Left ventricle myocardium inferior (tissue), 1 donor: ENCODE measurements around the gene CCDC158. TPM values are rescaled to one million over a fixed set of nuclear protein-coding genes. Genes with fewer than 3 reads are reported as not detected.

ENCODE experiments used
- DNase-seq: peaks from one replicate; pipeline ENCODE4 v3.0.0-alpha.2; 2020
- H3K27ac ChIP-seq: fragments of 200-600 bp; replicated peaks from 2 replicates; pipeline ENCODE4 v1.8.0; 2021
- H3K27me3 ChIP-seq: fragments of 200-600 bp; 2 replicates; pipeline ENCODE4 v1.8.0; 2021; ENCODE audit warnings: low read depth
- H3K36me3 ChIP-seq: fragments of 200-600 bp; 2 replicates; pipeline ENCODE4 v1.8.0; 2021
- H3K4me1 ChIP-seq: fragments of 200-600 bp; 2 replicates; pipeline ENCODE4 v1.8.0; 2021
- H3K4me3 ChIP-seq: fragments of 200-600 bp; 2 replicates; pipeline ENCODE4 v1.8.0; 2021; ENCODE audit warnings: mild to moderate bottlenecking, moderate library complexity
- H3K9me3 ChIP-seq: fragments of 200-600 bp; replicated peaks from 2 replicates; pipeline ENCODE4 v1.8.0; 2021
- intact Hi-C: fragments of 100-400 bp; cut with micrococcal nuclease; formaldehyde crosslinking; loops from one replicate; pipeline ENCODE4 v1.11.0; 2022
- total RNA-seq: library from RNA; stranded (reverse); fragmentation: NEBNext Ultra II Directional; extraction: Animal tissue kit (Norgen Biotek cat#: 25700); gene quantifications from one replicate; pipeline ENCODE4 v1.2.1, GENCODE V29; 2021
- TF ChIP-seq, protein P1 (sequence below): fragments of 200-600 bp; IDR thresholded peaks from 2 replicates; pipeline ENCODE4 v1.8.0; 2021; ENCODE audit warnings: antibody characterized with exemption, mild to moderate bottlenecking, borderline replicate concordance
- donor health status: DM: no; HTN: yes; CAD: no; lungs with severe emphysema.

CCDC158 gene
- total RNA-seq, 1 donor from 2014 or later, result 0.11 TPM

DNA sequence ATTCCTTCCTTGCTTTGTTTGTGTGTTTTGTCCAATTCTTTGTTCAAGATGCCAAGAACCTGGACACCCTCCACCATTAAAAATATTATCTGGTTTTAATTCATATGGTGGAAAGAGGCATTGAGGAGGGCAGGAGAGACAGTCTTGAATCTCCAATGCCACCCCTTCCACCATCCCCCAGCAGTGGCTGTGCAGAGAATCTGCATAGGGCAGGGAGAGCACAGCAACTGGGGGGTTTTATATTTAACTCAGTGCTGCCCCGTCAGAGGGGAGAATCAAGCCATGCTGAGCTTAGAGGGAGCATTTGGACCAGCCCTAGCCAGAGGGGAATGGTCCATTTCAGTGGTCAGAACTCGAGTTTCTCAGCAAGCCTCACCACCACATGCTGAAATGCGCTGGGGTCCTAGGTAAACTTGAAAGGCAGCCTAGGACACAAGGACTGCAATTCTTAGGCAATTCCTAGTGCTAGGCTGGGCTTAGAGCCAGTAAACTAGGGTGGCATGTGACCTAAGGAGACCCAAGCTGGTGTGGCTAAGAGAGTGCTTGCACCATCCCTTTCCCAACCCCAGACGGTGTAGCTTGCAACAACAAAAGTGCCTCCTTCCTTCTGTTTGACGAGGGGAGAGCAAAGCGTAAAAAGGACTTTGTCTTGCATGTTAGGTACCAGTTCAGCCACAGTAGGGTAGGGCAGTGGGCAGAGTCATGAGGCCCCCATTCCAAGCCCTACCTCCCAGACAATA, 34.2 kb downstream of the CCDC158 start:
- no peaks in the 10 kb centered on the region for H3K36me3 ChIP-seq

GRCh38 chr4:76385974-76386373, 35.0 kb downstream of the CCDC158 start:
- intact Hi-C loops, result no loop called here
- TF ChIP-seq, protein P1, sequence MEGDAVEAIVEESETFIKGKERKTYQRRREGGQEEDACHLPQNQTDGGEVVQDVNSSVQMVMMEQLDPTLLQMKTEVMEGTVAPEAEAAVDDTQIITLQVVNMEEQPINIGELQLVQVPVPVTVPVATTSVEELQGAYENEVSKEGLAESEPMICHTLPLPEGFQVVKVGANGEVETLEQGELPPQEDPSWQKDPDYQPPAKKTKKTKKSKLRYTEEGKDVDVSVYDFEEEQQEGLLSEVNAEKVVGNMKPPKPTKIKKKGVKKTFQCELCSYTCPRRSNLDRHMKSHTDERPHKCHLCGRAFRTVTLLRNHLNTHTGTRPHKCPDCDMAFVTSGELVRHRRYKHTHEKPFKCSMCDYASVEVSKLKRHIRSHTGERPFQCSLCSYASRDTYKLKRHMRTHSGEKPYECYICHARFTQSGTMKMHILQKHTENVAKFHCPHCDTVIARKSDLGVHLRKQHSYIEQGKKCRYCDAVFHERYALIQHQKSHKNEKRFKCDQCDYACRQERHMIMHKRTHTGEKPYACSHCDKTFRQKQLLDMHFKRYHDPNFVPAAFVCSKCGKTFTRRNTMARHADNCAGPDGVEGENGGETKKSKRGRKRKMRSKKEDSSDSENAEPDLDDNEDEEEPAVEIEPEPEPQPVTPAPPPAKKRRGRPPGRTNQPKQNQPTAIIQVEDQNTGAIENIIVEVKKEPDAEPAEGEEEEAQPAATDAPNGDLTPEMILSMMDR, result no peak

More for the DNA sequence above, 34.2 kb downstream of the CCDC158 start:
- DNase-seq, result no peak
- intact Hi-C loops, result no loop called here
- H3K4me1 ChIP-seq, result no peaks in the 10 kb centered on the region
- TF ChIP-seq, protein P1, result no peak
- H3K27me3 ChIP-seq, result no peaks in the 10 kb centered on the region
- H3K4me3 ChIP-seq, result no peak overlapping the region
- no peak overlapping the region for H3K27ac ChIP-seq
- peaks cover 33% of the 10 kb centered on the region for H3K9me3 ChIP-seq

GRCh38 chr4:76384052-76384451, 36.9 kb downstream of the CCDC158 start:
- no peak overlapping the region for H3K27ac ChIP-seq
- H3K36me3 ChIP-seq, result no peaks in the 10 kb centered on the region
- H3K4me1 ChIP-seq, result no peaks in the 10 kb centered on the region
- intact Hi-C loops, result no loop called here
- no peak for DNase-seq
- H3K27me3 ChIP-seq, result no peaks in the 10 kb centered on the region
- H3K4me3 ChIP-seq, result no peak overlapping the region
- H3K9me3 ChIP-seq, result peaks cover 19% of the 10 kb centered on the region
- TF ChIP-seq, protein P1, result no peak

More at GRCh38 chr4:76385974-76386373, 35.0 kb downstream of the CCDC158 start:
- Histone ChIP-seq H3K4me1 (no peaks in the 10 kb centered on the region), H3K9me3 (peaks cover 28% of the 10 kb centered on the region), H3K27me3 (no peaks in the 10 kb centered on the region), H3K27ac (no peak overlapping the region), H3K4me3 (no peak overlapping the region), H3K36me3 (no peaks in the 10 kb centered on the region)
- DNase-seq, result no peak

GRCh38 chr4:76383001-76383400, 37.9 kb downstream of the CCDC158 start:
- Histone ChIP-seq H3K36me3 (no peaks in the 10 kb centered on the region), H3K27me3 (no peaks in the 10 kb centered on the region), H3K4me1 (no peaks in the 10 kb centered on the region), H3K27ac (no peak overlapping the region), H3K9me3 (peaks cover 13% of the 10 kb centered on the region), H3K4me3 (no peak overlapping the region)
- TF ChIP-seq, protein P1, result no peak
- no peak for DNase-seq
- intact Hi-C loops, result no loop called here

- Histone ChIP-seq H3K36me3 (no peaks in the 10 kb centered on the region), H3K4me1 (peaks cover 7% of the 10 kb centered on the region), H3K27me3 (no peaks in the 10 kb centered on the region), H3K9me3 (peaks cover 13% of the 10 kb centered on the region), H3K4me3 (no peak overlapping the region), H3K27ac (no peak overlapping the region)
- intact Hi-C loops, result no loop called here
- TF ChIP-seq, protein P1, result no peak
- DNase-seq, result no peak
Measured at GRCh38 chr4:76381986-76382385, 39.0 kb downstream of the CCDC158 start.
